CD4-positive, alpha-beta T cell (primary cell): Measurements from ENCODE around the gene TAS2R60. TPM values are rescaled to one million over a fixed set of nuclear protein-coding genes. Genes with fewer than 3 reads are reported as not detected.

Experiments
- ATAC-seq: fragments of 200-7000 bp; cut with Tn5 transposase; one replicate; pipeline ENCODE4 v1.10.0; 2022; ENCODE audit warnings: mild to moderate bottlenecking; ENCODE audit not compliant: poor library complexity
- CTCF ChIA-PET: fragments of 350-600 bp; sonication (Branson Sonifier 250); formaldehyde crosslinking; loops from one replicate; lab custom pipeline; 2021; ENCODE audit warnings: antibody characterized with exemption, inconsistent platforms; lab: Charles Lee
- POLR2A ChIA-PET: fragments of 350-600 bp; sonication (Branson Sonifier 250); formaldehyde crosslinking; loops from one replicate; lab custom pipeline; 2021; ENCODE audit warnings: antibody characterized with exemption, inconsistent platforms; lab: Charles Lee
- DNase-seq, 14 experiments: peaks; one replicate each; pipeline ENCODE4 v3.0.0-alpha.2; 2013 to 2020; ENCODE audit warnings: mixed read lengths in 2 of 14
- H3K27ac ChIP-seq, 2 donors: one replicate each; pipeline versions ENCODE4 v1.5.1 to v1.7.0; 2013; ENCODE audit warnings: low read length in 2 of 2, low read depth in 1 of 2, mild to moderate bottlenecking in 1 of 2
- H3K27me3 ChIP-seq, 2 experiments: 1 replicate in 1 of 2; 2 replicates in 1 of 2; pipeline versions ENCODE4 v1.6.1 to v1.7.0; 2013; ENCODE audit warnings: low read length in 2 of 2, control low read depth in 1 of 2, mild to moderate bottlenecking in 1 of 2, moderate library complexity in 1 of 2; ENCODE audit not compliant: insufficient read depth in 2 of 2, control insufficient read depth in 1 of 2
- H3K36me3 ChIP-seq: one replicate; pipeline ENCODE4 v1.6.1; 2013; ENCODE audit warnings: low read length, control low read depth; ENCODE audit not compliant: insufficient read depth
- H3K4me1 ChIP-seq: one replicate; pipeline ENCODE4 v1.6.1; 2013; ENCODE audit warnings: low read length, control low read depth; ENCODE audit not compliant: insufficient read depth
- H3K4me3 ChIP-seq: one replicate; pipeline ENCODE4 v1.5.1; 2013; ENCODE audit warnings: mild to moderate bottlenecking, low read length, moderate library complexity
- H3K9me3 ChIP-seq, 2 experiments: 1 replicate in 1 of 2; 2 replicates in 1 of 2; pipeline versions ENCODE4 v1.6.1 to v1.7.0; 2013; ENCODE audit warnings: low read length in 2 of 2, mild to moderate bottlenecking in 2 of 2, control low read depth in 1 of 2, moderate library complexity in 1 of 2; ENCODE audit not compliant: control insufficient read depth in 1 of 2, insufficient read depth in 1 of 2
- H3K27ac Mint-ChIP-seq: one replicate; pipeline ENCODE4 v1.8.0; 2020; ENCODE audit warnings: mixed read lengths
- H3K27me3 Mint-ChIP-seq: one replicate; pipeline ENCODE4 v1.8.0; 2021; ENCODE audit warnings: mixed read lengths
- H3K36me3 Mint-ChIP-seq: one replicate; pipeline ENCODE4 v1.8.0; 2021; ENCODE audit warnings: low read depth, mixed read lengths
- H3K4me1 Mint-ChIP-seq: one replicate; pipeline ENCODE4 v1.8.0; 2021; ENCODE audit warnings: low read depth, mixed read lengths
- H3K4me3 Mint-ChIP-seq: one replicate; pipeline ENCODE4 v1.8.0; 2020; ENCODE audit warnings: mild to moderate bottlenecking, mixed read lengths
- H3K9me3 Mint-ChIP-seq: one replicate; pipeline ENCODE4 v1.8.0; 2020; ENCODE audit warnings: mixed read lengths
- CTCF ChIP-seq: fragments of 200-600 bp; IDR thresholded peaks from one replicate; pipeline ENCODE4 v1.8.0; 2022; ENCODE audit warnings: antibody characterized with exemption, mild to moderate bottlenecking
- intact Hi-C, 2 experiments: fragments of 100-400 bp; cut with DNase I in 1 of 2; cut with micrococcal nuclease in 1 of 2; formaldehyde crosslinking; loops; one replicate each; pipeline versions ENCODE4 v1.15.1 to v1.9.0; 2023 to 2025; cut with DNase I, micrococcal nuclease
- total RNA-seq, 174 experiments: library from RNA in 2 of 174; stranded (reverse) in 2 of 174; gene quantifications; one replicate each; pipeline ENCODE4 v1.2.3 and lab custom pipeline; 2021 to 2026

Gene TAS2R60
- total RNA-seq, 2 experiments from 2014 or later: 0.47 to 0.61 TPM

- Histone ChIP-seq H3K9me3 (no peaks in the 10 kb centered on the region), H3K4me3 (no peak overlapping the region), H3K4me1 (no peaks in the 10 kb centered on the region), H3K36me3 (peaks cover 3% of the 10 kb centered on the region), H3K27ac (no peak overlapping the region), H3K27me3 (no peaks in the 10 kb centered on the region)
- no peak for DNase-seq
- ATAC-seq: no peak
- Mint-ChIP-seq H3K27ac (no peak overlapping the region), H3K36me3 (peaks cover 43% of the 10 kb centered on the region), H3K4me3 (no peak overlapping the region), H3K4me1 (peaks cover 30% of the 10 kb centered on the region), H3K27me3 (no peaks in the 10 kb centered on the region), H3K9me3 (no peaks in the 10 kb centered on the region)
- ChIA-PET CTCF (no interaction called here), POLR2A (no interaction called here)
- intact Hi-C loops: no loop called here
- no peak for TF ChIP-seq CTCF
These were observed 43.8 kb downstream of the TAS2R60 start for GRCh38 chr7:143487061-143487460.

- H3K4me1 Mint-ChIP-seq: peaks cover 32% of the 10 kb centered on the region
- H3K27me3 Mint-ChIP-seq: no peaks in the 10 kb centered on the region
- no peaks in the 10 kb centered on the region for H3K9me3 ChIP-seq
- ATAC-seq (no peak), DNase-seq (peak in 2 of 14 experiments; percentile 40 to 51)
- TF ChIP-seq CTCF: no peak
- intact Hi-C loops: no loop called here
- ChIA-PET CTCF (no interaction called here), POLR2A (no interaction called here)
- H3K4me3 Mint-ChIP-seq: no peak overlapping the region
- no peak overlapping the region for H3K4me3 ChIP-seq
- H3K27ac Mint-ChIP-seq: no peak overlapping the region
- H3K4me1 ChIP-seq: no peaks in the 10 kb centered on the region
- H3K9me3 Mint-ChIP-seq: no peaks in the 10 kb centered on the region
- H3K27me3 ChIP-seq: no peaks in the 10 kb centered on the region
- peaks cover 48% of the 10 kb centered on the region for H3K36me3 Mint-ChIP-seq
- H3K27ac ChIP-seq: no peak overlapping the region
- peaks cover 3% of the 10 kb centered on the region for H3K36me3 ChIP-seq
These were observed 44.3 kb downstream of the TAS2R60 start for GRCh38 chr7:143487566-143487965.

- H3K4me1 Mint-ChIP-seq: peaks cover 36% of the 10 kb centered on the region
- no peaks in the 10 kb centered on the region for H3K27me3 Mint-ChIP-seq
- H3K27ac Mint-ChIP-seq: no peak overlapping the region
- no peaks in the 10 kb centered on the region for H3K9me3 Mint-ChIP-seq
- H3K36me3 Mint-ChIP-seq: peaks cover 66% of the 10 kb centered on the region
- H3K4me3 ChIP-seq: no peak overlapping the region
- ChIA-PET POLR2A (no interaction called here), CTCF (no interaction called here)
- DNase-seq (peak in 4 of 14 experiments; percentile 9 to 29 (median 15)), ATAC-seq (no peak)
- no peak for TF ChIP-seq CTCF
- H3K36me3 ChIP-seq: peaks cover 3% of the 10 kb centered on the region
- H3K4me1 ChIP-seq: no peaks in the 10 kb centered on the region
- intact Hi-C loops: no loop called here
- H3K27ac ChIP-seq: no peak overlapping the region
- H3K27me3 ChIP-seq: no peaks in the 10 kb centered on the region
- H3K9me3 ChIP-seq: no peaks in the 10 kb centered on the region
- H3K4me3 Mint-ChIP-seq: no peak overlapping the region
These were observed 47.6 kb downstream of the TAS2R60 start for GRCh38 chr7:143490717-143491306.
